GM12878 (cell line): Measurements from ENCODE around the gene AIRE. TPM values are rescaled to one million over a fixed set of nuclear protein-coding genes. Genes with fewer than 3 reads are reported as not detected.

ENCODE experiments used
- ATAC-seq: fragments of 200-7000 bp; cut with Tn5 transposase; 3 replicates; pipeline ENCODE4 v1.9.1; 2020; ENCODE audit warnings: mild to moderate bottlenecking, moderate library complexity
- BruUV-seq: library from RNA; stranded (reverse); fragments of 400-500 nt; replicated peaks from 2 replicates; lab custom pipeline; 2021; lab: Mats Ljungman, UMichigan
- CTCF ChIA-PET: fragments of 300-600 bp; sonication (Branson Sonifier 250); formaldehyde crosslinking; extraction: SDS; loops from one replicate; lab custom pipeline; 2021; ENCODE audit warnings: inconsistent platforms; lab: Yijun Ruan, JAX
- POLR2A ChIA-PET: fragments of 350-600 bp; formaldehyde crosslinking; extraction: SDS; loops from one replicate; lab custom pipeline; 2021; ENCODE audit warnings: inconsistent platforms; lab: Charles Lee
- RAD21 ChIA-PET: fragments of 300-600 bp; sonication (Branson Sonifier 250); formaldehyde crosslinking; loops from one replicate; lab custom pipeline; 2023; ENCODE audit warnings: antibody characterized with exemption; ENCODE audit not compliant: unreplicated experiment; lab: Charles Lee
- SMC1A ChIA-PET: fragments of 300-600 bp; sonication (Branson Sonifier 250); formaldehyde crosslinking; loops from one replicate; lab custom pipeline; 2023; ENCODE audit not compliant: unreplicated experiment, uncharacterized antibody; lab: Charles Lee
- DNase-seq: peaks from one replicate; pipeline ENCODE4 v3.0.0-alpha.2; 2011; ENCODE audit warnings: low read depth, low spot score
- FAIRE-seq: peaks from 3 replicates; lab custom pipeline; 2011; peaks lifted over from hg19 to GRCh38; lab: Jason Lieb, UNC
- H2AFZ ChIP-seq: 2 replicates; pipeline ENCODE4 v1.6.0; 2011; ENCODE audit warnings: low read depth, low read length, control low read depth; ENCODE audit not compliant: control insufficient read depth
- H3K27ac ChIP-seq: 2 replicates; pipeline ENCODE4 v1.5.1; 2011; ENCODE audit warnings: control low read depth; ENCODE audit not compliant: control insufficient read depth, insufficient read depth
- H3K27me3 ChIP-seq, 2 experiments: replicated peaks in 1 of 2; 2 replicates each; pipeline versions ENCODE4 v1.6.0 to v1.6.1; 2011; ENCODE audit warnings: low read length in 1 of 2; ENCODE audit not compliant: control insufficient read depth in 2 of 2, insufficient read depth in 2 of 2
- H3K36me3 ChIP-seq, 2 experiments: 2 replicates each; pipeline ENCODE4 v1.5.1; 2011; ENCODE audit warnings: low read length in 1 of 2; ENCODE audit not compliant: control insufficient read depth in 2 of 2, insufficient read depth in 2 of 2
- H3K4me1 ChIP-seq: 2 replicates; pipeline ENCODE4 v1.6.1; 2011; ENCODE audit warnings: mild to moderate bottlenecking, low read length, moderate library complexity, mixed read lengths; ENCODE audit not compliant: control insufficient read depth, insufficient read depth
- H3K4me2 ChIP-seq: 2 replicates; pipeline ENCODE4 v1.6.0; 2011; ENCODE audit warnings: control low read depth; ENCODE audit not compliant: control insufficient read depth, insufficient read depth
- H3K4me3 ChIP-seq: fragments of 200-600 bp; sonication (generic); 2 replicates; pipeline ENCODE4 v1.5.1; 2016
- H3K79me2 ChIP-seq: 2 replicates; pipeline ENCODE4 v1.6.0; 2011; ENCODE audit warnings: low read length; ENCODE audit not compliant: control insufficient read depth, insufficient read depth
- H3K9ac ChIP-seq: 2 replicates; pipeline ENCODE4 v1.8.0; 2011; ENCODE audit warnings: low read length, control low read depth, mixed read lengths; ENCODE audit not compliant: control insufficient read depth, insufficient read depth
- H3K9me3 ChIP-seq: replicated peaks from 3 replicates; pipeline ENCODE4 v1.5.1; 2011; ENCODE audit warnings: mild to moderate bottlenecking, low read length; ENCODE audit not compliant: control insufficient read depth, insufficient read depth
- H4K20me1 ChIP-seq: 2 replicates; pipeline ENCODE4 v1.6.0; 2011; ENCODE audit not compliant: control insufficient read depth, insufficient read depth
- CBX3 ChIP-seq: fragments of 200-600 bp; sonication (generic); IDR thresholded peaks from 2 replicates; pipeline ENCODE4 v1.6.1; 2016; ENCODE audit warnings: low read depth, borderline replicate concordance
- CHD1 ChIP-seq: IDR thresholded peaks from 2 replicates; pipeline ENCODE4 v1.6.1; 2012; ENCODE audit warnings: low read depth, low read length, improper control_type of control experiment
- CREM ChIP-seq: IDR thresholded peaks from 2 replicates; pipeline ENCODE4 v1.6.1; 2014; ENCODE audit warnings: antibody characterized with exemption, low read depth
- E2F4 ChIP-seq: IDR thresholded peaks from 2 replicates; pipeline ENCODE4 v1.6.1; 2012; ENCODE audit warnings: low read depth, low read length, improper control_type of control experiment
- ESRRA ChIP-seq: IDR thresholded peaks from 2 replicates; pipeline ENCODE4 v1.6.1; 2012; ENCODE audit warnings: mild to moderate bottlenecking, low read length, improper control_type of control experiment
- GABPA ChIP-seq: IDR thresholded peaks from 2 replicates; pipeline ENCODE4 v1.6.1; 2014; ENCODE audit warnings: antibody characterized with exemption, low read depth, mild to moderate bottlenecking, inconsistent platforms
- NFYB ChIP-seq: IDR thresholded peaks from 2 replicates; pipeline ENCODE4 v1.6.1; 2011; ENCODE audit warnings: low read depth, mild to moderate bottlenecking, low read length, improper control_type of control experiment, moderate library complexity; ENCODE audit not compliant: insufficient read depth
- NR2C2 ChIP-seq: IDR thresholded peaks from 2 replicates; pipeline ENCODE4 v1.6.1; 2011; ENCODE audit warnings: borderline replicate concordance, low read depth; ENCODE audit not compliant: control insufficient read depth, insufficient read length
- POLR2AphosphoS5 ChIP-seq: IDR thresholded peaks from 2 replicates; pipeline ENCODE4 v1.6.1; 2011; ENCODE audit warnings: mild to moderate bottlenecking, low read length, inconsistent platforms
- TARDBP ChIP-seq: IDR thresholded peaks from 2 replicates; pipeline ENCODE4 v1.6.1; 2016; ENCODE audit warnings: borderline replicate concordance
- YBX1 ChIP-seq: fragments of 450-650 bp; IDR thresholded peaks from 2 replicates; pipeline ENCODE4 v1.6.1; 2016; ENCODE audit warnings: antibody characterized with exemption
- ZZZ3 ChIP-seq: IDR thresholded peaks from 2 replicates; pipeline ENCODE4 v1.6.1; 2011; ENCODE audit warnings: low read depth; ENCODE audit not compliant: control insufficient read depth, insufficient read length
- WGBS: methylation state at CpG from one replicate; pipeline ENCODE4 v1.1.6; 2016; ENCODE audit warnings: low lambda C conversion rate; ENCODE audit not compliant: insufficient replicate concordance, insufficient coverage; ENCODE audit errors: missing lambda C conversion rate; 5-methylcytosine and 5-hydroxymethylcytosine counted together
- in situ Hi-C: fragments of 300-500 bp; cut with MboI; formaldehyde crosslinking; loops from 9 replicates; pipeline ENCODE4 v1.14.3; 2018; ENCODE audit warnings: mixed read lengths
- intact Hi-C: fragments of 100-400 bp; cut with micrococcal nuclease; formaldehyde crosslinking; loops from one replicate; pipeline ENCODE4 v1.14.2; 2022; ENCODE audit not compliant: unreplicated experiment
- polyA plus RNA-seq, 11 experiments: library from polyadenylated mRNA; depleted of rRNA in 4 of 11; unstranded in 6 of 11; stranded (reverse) in 5 of 11; fragments of >200 nt; fragmentation: Nextera tagmentation in 4 of 11; fragmentation: Illumina TruSeq in 1 of 11; extraction: Ambion mirVana in 4 of 11; extraction: Trizol in 1 of 11; gene quantifications; 1 replicate in 1 of 11; 2 replicates in 10 of 11; pipeline versions ENCODE4 v1.2.1 to v1.2.3, GENCODE V29; 2011 to 2016; ENCODE audit warnings: inconsistent platforms in 2 of 11, missing spikeins in 2 of 11, low read depth in 1 of 11
- total RNA-seq, 4 experiments: library from RNA; depleted of rRNA in 3 of 4; stranded (reverse); fragments of >200 nt in 3 of 4; fragmentation: Illumina TruSeq in 1 of 4; extraction: Trizol in 1 of 4; gene quantifications; 2 replicates each; pipeline versions ENCODE4 v1.2.1 to v1.2.3, GENCODE V29; 2013 to 2021
- TF ChIP-seq, protein P1 (sequence below): IDR thresholded peaks from 2 replicates; pipeline ENCODE4 v1.6.1; 2011; ENCODE audit warnings: low read depth, mild to moderate bottlenecking, low read length, moderate library complexity, borderline replicate concordance; ENCODE audit errors: extremely low read depth

Gene AIRE
- total and polyA plus RNA-seq, 10 of the 15 experiments (the other 5 are each of a cell fraction or from before 2014, with no cell fraction given), result 0.05 to 0.10 TPM; not detected in 8

DNA sequence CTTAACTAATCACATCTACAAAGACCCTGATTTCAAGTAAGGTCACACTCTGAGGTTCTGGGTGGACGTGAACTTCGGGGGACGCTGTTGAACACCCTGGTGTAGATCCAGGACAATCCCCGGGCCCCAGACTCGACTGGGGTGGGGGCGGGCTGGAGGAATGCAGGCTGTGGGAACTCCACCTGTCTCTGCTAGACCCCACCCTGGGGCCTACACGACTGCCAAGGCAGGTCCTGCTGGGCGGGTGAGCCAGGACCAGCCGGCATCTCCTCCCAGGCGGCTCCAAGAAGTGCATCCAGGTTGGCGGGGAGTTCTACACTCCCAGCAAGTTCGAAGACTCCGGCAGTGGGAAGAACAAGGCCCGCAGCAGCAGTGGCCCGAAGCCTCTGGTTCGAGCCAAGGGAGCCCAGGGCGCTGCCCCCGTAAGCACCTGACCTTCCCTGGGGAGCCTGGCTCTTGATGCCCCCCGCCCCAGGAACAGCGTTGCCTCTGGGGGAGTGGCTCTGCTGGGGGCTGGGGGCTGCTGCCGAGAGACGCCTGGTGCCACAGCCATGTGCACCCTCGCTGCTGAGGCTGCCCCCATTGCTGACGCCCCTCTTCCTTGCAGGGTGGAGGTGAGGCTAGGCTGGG, 3.8 kb downstream of the AIRE start:
- no peaks in the 10 kb centered on the region for H3K27me3 ChIP-seq
- BruUV-seq, result no TSS peak
- no peaks in the 10 kb centered on the region; the same call in 1 of the 2 replicates for H4K20me1 ChIP-seq
- H3K4me1 ChIP-seq, result peaks cover under 1% of the 10 kb centered on the region; the same call in 1 of the 2 replicates
- H3K79me2 ChIP-seq, result no peaks in the 10 kb centered on the region
- in situ Hi-C loops (no loop called here), intact Hi-C loops (no loop called here)
- no peak overlapping the region for H3K4me2 ChIP-seq
- H2AFZ ChIP-seq, result no peak overlapping the region
- RAD21 ChIA-PET, result no interaction called here
- TF ChIP-seq NFYB (no peak), NR2C2 (no peak)
- TF ChIP-seq, protein P1, sequence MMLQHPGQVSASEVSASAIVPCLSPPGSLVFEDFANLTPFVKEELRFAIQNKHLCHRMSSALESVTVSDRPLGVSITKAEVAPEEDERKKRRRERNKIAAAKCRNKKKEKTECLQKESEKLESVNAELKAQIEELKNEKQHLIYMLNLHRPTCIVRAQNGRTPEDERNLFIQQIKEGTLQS, result no peak
- no peak overlapping the region for H3K4me3 ChIP-seq
- H3K9me3 ChIP-seq, result no peaks in the 10 kb centered on the region
- H3K9ac ChIP-seq, result no peak overlapping the region
- H3K27ac ChIP-seq, result no peak overlapping the region
- ATAC-seq (no peak), FAIRE-seq (no peak), DNase-seq (no peak)
- CTCF ChIA-PET, result no interaction called here
- 49% methylated on average over 24 of the region's 24 CpGs for WGBS
- SMC1A ChIA-PET, result no interaction called here
- POLR2A ChIA-PET, result no interaction called here
- no peaks in the 10 kb centered on the region for H3K36me3 ChIP-seq

- Histone ChIP-seq H2AFZ (no peak overlapping the region), H3K79me2 (no peaks in the 10 kb centered on the region), H3K4me1 (peaks cover 10% of the 10 kb centered on the region), H3K27me3 (no peaks in the 10 kb centered on the region), H3K4me3 (no peak overlapping the region), H3K9me3 (no peaks in the 10 kb centered on the region), H4K20me1 (no peaks in the 10 kb centered on the region; the same call in 1 of the 2 replicates), H3K27ac (no peak overlapping the region), H3K36me3 (no peaks in the 10 kb centered on the region), H3K9ac (no peak overlapping the region), H3K4me2 (no peak overlapping the region)
- CTCF ChIA-PET, result no interaction called here
- BruUV-seq, result no TSS peak
- intact Hi-C loops, result no loop called here
- RAD21 ChIA-PET, result no interaction called here
- 32% methylated on average over 16 of the region's 16 CpGs for WGBS
- no peak for FAIRE-seq
- no peak for DNase-seq
- in situ Hi-C loops, result no loop called here
- POLR2A ChIA-PET, result no interaction called here
- no peak for ATAC-seq
- SMC1A ChIA-PET, result no interaction called here
- TF ChIP-seq TARDBP (no peak), CBX3 (no peak), ESRRA (no peak), YBX1 (no peak), ZZZ3 (no peak), CHD1 (no peak), GABPA (no peak), CREM (no peak), E2F4 (no peak), POLR2AphosphoS5 (no peak)
These were observed 4.8 kb downstream of the AIRE start for GRCh38 chr21:44290327-44291077.
